GM21825 (cell line): ENCODE results near the gene HOXB2.

ENCODE experiments used
- ATAC-seq: cut with Tn5 transposase; IDR thresholded peaks from one replicate; pipeline ENCODE4 v1.9.1; 2021; ENCODE audit warnings: mild to moderate bottlenecking, moderate library complexity; ENCODE audit not compliant: unreplicated experiment

HOXB2 gene

GRCh38 chr17:48545022-48545375, at the start of gene HOXB2:
HOXB2 (minus strand) TSS chr17:48545109; CDS start chr17:48544911, 198 bp downstream.
- no peak for ATAC-seq

DNA sequence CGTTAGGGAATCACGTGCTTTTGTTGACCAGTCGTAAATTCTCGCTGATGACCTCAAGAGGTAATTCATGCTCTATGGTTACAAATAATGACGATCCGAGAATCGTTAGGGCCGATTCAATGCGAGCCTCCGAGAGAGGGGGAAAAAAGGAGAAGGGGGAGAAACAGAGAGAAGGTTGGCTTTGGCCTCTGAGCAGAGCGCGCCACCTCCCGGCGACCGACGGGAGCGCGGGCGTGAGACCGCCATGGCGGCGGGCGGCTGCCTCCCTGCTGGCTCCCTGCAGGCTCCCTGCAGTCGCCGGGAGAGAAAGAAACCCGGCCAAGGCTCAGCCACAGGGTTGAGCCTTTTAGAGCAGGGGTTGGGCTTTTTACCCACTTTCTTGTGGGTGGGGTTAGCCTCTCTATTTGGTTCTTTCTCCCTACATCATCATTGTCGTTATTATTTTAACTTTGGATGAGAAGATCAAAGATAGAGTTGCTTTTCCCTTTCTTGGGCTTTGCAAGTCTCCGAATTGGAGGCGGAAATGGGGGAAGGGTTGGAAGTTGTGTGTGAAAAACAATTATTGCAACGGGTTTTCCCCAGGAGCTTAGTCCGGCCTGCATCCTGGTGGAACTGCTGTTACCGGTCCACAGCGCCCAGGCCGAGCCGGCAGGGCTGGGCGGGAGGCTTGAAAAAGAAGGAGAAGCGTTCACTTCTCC, 49.1 kb upstream of the HOXB2 start:
- peak; percentile 47 for ATAC-seq

GRCh38 chr17:48593126-48593829, 48.4 kb upstream of the HOXB2 start, which contains the start of gene HOXB5:
HOXB5 (minus strand) TSS chr17:48593779; CDS start chr17:48593682, 97 bp downstream.
- ATAC-seq: no peak

DNA sequence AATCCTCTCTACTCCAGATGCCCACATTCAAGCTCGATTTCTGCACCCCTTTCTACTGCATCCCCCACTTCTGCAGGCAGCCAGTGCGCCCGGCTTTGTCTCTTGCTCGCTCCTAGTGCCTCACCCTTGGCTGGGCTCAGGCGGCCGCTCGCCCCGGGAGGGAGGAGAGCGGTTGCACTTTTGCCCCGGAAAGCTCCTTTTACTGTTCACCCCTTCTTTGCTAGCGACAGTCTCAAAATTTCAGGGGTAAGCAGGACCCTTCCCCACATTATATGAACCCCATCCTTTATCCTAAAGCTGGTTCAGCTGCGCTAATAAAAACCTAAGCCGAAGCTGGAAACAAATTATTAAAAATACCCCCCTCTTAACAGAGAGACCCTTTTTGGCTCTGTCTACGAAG, 47.7 kb upstream of the HOXB2 start:
- no peak for ATAC-seq

GRCh38 chr17:48592057-48592514, 47.2 kb upstream of the HOXB2 start:
- no peak for ATAC-seq

DNA sequence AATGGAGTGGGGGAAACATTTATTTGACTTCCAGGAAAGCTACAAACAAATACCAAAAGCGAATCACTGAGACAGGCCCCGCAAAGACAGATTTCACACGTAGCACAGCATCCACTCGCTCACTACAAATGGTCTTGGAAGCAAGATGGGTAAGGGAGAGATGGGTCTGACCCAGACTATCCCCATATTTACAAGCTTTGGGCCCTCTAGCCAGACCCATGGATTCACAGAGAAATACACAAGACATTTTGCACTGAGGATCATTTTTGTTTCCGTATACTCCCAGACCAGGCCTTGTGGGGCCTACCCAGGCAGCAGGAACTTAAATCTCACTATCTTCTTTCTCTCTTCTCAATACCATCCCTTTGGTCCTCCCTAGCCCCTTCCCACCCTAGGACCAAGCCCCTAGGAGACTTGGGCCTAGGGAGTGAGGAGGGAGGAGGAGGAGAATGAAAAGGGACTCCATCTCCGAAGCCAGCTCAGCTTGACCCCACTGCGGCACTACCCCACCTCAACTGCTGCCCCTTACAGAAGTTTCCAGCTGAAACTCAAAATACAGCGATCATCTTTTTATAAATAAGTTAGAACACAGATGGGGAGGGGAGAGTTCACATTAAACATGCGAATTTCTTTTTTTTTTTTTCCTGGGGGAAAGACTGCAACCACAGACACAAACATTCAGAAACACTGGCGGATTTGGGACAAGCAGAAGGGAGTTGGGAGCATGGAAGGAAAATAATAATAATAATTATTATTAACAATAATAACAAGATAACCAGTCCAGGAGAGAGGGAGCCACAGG, 46.5 kb upstream of the HOXB2 start:
- no peak for ATAC-seq

- ATAC-seq: no peak
Observed at GRCh38 chr17:48590607-48591161, 45.8 kb upstream of the HOXB2 start.

- no peak for ATAC-seq
Observed at GRCh38 chr17:48589831-48590606, 45.1 kb upstream of the HOXB2 start, which contains the start of gene HOXB3. HOXB3 (minus strand) TSS chr17:48590241; CDS start chr17:48552474, 37,767 bp downstream.

GRCh38 chr17:48589060-48589830, 44.3 kb upstream of the HOXB2 start:
- ATAC-seq: no peak

- ATAC-seq: no peak
Observed at GRCh38 chr17:48588528-48588927, 43.6 kb upstream of the HOXB2 start.

DNA sequence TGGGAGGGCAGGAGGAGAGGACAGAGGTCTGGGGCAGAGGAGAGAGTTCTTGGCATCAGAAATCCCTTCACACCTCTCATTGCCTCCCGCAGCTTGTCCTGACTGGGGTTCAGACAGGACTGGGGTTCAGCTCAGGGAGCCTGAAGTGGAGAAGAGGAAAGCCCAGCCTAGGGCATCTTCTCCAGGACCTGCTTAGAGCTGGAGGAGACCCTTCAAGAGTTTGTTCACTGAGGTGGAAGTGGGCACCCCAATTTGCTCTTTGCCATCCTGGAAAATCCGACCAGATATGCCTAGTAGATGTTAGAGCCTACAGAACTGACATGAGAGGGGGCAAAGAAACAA, 43.1 kb upstream of the HOXB2 start:
- ATAC-seq: no peak

GRCh38 chr17:48587276-48588073, 42.6 kb upstream of the HOXB2 start:
- ATAC-seq: no peak

- no peak for ATAC-seq
Observed at GRCh38 chr17:48586355-48587258, 41.7 kb upstream of the HOXB2 start.

DNA sequence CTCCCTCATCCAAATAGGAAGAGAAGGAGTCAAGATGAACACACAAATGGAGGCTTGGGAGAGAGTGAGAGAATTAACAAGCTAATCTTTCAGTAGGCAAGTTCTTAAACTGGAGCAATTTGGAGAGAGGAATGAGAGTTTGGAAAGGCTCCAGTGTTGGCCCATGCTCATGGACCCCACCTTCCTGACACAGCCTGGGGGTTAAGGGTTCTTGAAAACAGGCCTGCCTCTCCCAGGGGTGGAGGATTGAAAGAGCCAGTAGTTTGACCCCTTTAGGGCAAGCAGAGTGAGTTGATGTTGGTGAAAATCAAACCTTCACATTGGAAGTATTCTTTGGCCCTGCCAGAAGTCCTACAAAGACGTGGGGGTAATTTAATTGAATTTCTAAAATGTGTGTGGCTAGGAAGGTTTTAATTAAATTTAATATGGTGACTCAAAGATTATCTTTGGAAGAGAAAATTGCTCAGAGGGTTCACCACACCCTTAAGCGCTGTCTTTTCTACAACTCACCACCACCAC, 39.4 kb upstream of the HOXB2 start:
- no peak for ATAC-seq

DNA sequence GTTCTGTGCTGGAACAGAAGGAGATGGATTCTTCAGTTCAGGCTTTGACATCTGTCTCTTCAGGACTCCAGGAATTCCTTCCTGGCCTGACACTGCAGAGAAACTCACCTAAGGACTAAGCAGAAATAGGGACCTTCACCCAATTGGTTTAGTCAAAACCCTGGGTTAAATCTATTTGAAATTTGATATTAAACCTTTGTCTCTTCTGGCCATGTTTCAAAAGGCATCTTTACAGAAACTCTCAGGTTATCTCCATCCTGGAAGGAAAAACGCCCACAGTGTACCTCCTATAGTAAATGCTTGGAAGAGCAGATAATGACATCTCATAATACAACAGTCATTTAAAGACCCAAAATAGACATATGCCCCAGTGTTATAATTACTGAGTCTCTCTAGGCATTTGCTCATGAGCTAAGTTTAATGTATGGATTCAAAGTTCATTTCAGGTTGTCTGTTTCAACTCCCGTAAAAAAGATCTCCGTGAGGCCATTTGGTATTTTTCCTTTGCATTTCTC, 38.9 kb upstream of the HOXB2 start:
- ATAC-seq: no peak

DNA sequence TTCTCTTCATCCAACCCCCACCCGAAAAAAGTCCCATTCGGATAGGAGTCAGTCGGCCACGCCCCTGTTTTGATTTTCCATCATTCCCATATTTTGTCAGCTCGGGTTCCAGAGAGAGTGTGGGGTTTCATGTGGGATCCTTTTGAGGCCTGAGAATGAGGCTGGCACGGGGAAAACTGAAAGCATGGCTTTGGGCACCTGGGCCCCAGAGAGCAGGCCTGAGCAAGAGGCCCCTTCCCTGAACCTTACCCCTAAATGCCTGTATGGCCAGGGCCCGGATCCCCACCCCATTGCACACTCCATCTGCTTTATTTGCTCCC, 37.8 kb upstream of the HOXB2 start:
- ATAC-seq: no peak

DNA sequence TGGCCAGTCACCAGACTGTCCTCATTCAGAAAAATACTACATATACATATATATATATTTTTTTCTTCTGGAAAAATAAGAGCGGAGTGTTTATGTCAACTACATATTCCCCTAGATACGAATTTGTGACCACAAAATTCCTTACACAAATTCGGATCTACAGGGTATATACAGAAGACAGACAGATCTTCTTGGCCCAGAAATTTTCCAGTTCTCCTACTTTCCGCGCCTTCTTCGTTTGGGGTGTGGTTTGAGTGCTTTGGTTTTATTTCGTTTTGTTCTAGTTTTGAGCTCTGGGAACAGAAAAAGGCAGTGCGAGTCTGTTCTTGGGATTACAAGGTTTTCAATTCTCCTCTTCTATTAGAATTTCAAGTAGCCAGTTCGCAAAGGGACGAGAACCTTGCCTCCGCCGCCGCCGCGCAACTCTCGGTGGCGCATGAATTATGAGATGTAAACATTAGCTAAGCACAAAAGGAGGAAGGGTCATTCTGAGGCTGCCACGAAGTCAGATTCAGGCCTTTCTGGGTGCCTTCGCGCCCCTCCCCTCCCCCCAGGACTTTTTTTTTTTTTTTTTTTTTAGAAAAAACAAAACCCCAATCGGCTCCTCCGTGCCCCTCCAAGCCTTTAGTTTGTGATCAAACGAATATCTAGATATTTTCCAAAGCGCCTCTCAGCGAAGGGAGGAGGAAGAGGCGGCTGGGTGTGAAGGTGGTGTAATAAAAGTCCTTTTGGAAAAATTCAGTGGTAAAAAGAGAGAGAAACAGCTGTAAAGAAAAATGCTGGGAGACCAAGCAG, 35.0 kb upstream of the HOXB2 start:
- no peak for ATAC-seq
